H1 (cell line): ENCODE data around the gene PGGHG. TPM values are rescaled to one million over a fixed set of nuclear protein-coding genes. Genes with fewer than 3 reads are reported as not detected.

Source experiments
- CTCF ChIA-PET: fragments of 300-600 bp; sonication (Branson Sonifier 250); formaldehyde crosslinking; loops from one replicate; lab custom pipeline; 2021; ENCODE audit not compliant: partially characterized antibody; lab: Charles Lee
- POLR2A ChIA-PET: fragments of 300-600 bp; sonication (Branson Sonifier 250); formaldehyde crosslinking; loops from one replicate; lab custom pipeline; 2021; ENCODE audit warnings: inconsistent platforms; ENCODE audit not compliant: partially characterized antibody; lab: Charles Lee
- DNase-seq, 2 experiments: peaks; one replicate each; pipeline versions ENCODE4 v3.0.0 to v3.0.0-alpha.2; 2010 to 2022; ENCODE audit warnings: low spot score in 2 of 2, low read depth in 1 of 2, mixed read lengths in 1 of 2
- FAIRE-seq: peaks from 2 replicates; lab custom pipeline; 2011; peaks lifted over from hg19 to GRCh38; lab: Jason Lieb, UNC
- H2AFZ ChIP-seq: 2 replicates; pipeline ENCODE4 v1.8.1; 2012; ENCODE audit warnings: low read length, inconsistent platforms
- H2AK5ac ChIP-seq: 2 replicates; pipeline ENCODE4 v1.6.1; 2013; ENCODE audit warnings: low read depth, low read length
- H2BK120ac ChIP-seq: replicated peaks from 2 replicates; pipeline ENCODE3; 2013; ENCODE audit warnings: low read depth, low read length, inconsistent platforms
- H2BK12ac ChIP-seq: 2 replicates; pipeline ENCODE4 v1.6.1; 2013; ENCODE audit warnings: low read depth, low read length
- H2BK15ac ChIP-seq: 2 replicates; pipeline ENCODE4 v1.6.1; 2013; ENCODE audit warnings: low read length
- H2BK20ac ChIP-seq: 2 replicates; pipeline ENCODE4 v1.6.1; 2013; ENCODE audit warnings: low read length
- H2BK5ac ChIP-seq: 2 replicates; pipeline ENCODE4 v1.6.1; 2013; ENCODE audit warnings: low read depth, low read length
- H3K14ac ChIP-seq: 2 replicates; pipeline ENCODE4 v1.6.1; 2013; ENCODE audit warnings: inconsistent platforms; ENCODE audit not compliant: insufficient read length
- H3K18ac ChIP-seq: 2 replicates; pipeline ENCODE4 v1.6.1; 2013; ENCODE audit warnings: low read length; ENCODE audit errors: extremely low read depth
- H3K23ac ChIP-seq: 2 replicates; pipeline ENCODE4 v1.6.1; 2013; ENCODE audit warnings: inconsistent platforms; ENCODE audit not compliant: insufficient read length
- H3K23me2 ChIP-seq: 2 replicates; pipeline ENCODE4 v1.6.1; 2013; ENCODE audit warnings: low read depth, low read length
- H3K27ac ChIP-seq: 2 replicates; pipeline ENCODE4 v1.6.1; 2011; ENCODE audit warnings: low read depth, low read length, inconsistent platforms
- H3K27me3 ChIP-seq, 4 experiments: replicated peaks in 1 of 4; 1 replicate in 1 of 4; 2 replicates in 3 of 4; pipeline versions ENCODE4 v1.6.1 to v1.8.1; 2011 to 2013; ENCODE audit warnings: low read length in 3 of 4, mild to moderate bottlenecking in 3 of 4, inconsistent platforms in 2 of 4, mixed read lengths in 2 of 4, moderate library complexity in 1 of 4; ENCODE audit not compliant: control insufficient read depth in 3 of 4, insufficient read depth in 3 of 4; ENCODE audit errors: extremely low read depth in 1 of 4
- H3K36me3 ChIP-seq, 4 experiments: 2 replicates each; pipeline versions ENCODE4 v1.6.1 to v1.8.1; 2011 to 2013; ENCODE audit warnings: mild to moderate bottlenecking in 4 of 4, low read length in 3 of 4, moderate library complexity in 2 of 4, control low read depth in 1 of 4, inconsistent platforms in 1 of 4; ENCODE audit not compliant: insufficient read depth in 4 of 4, control insufficient read depth in 2 of 4
- H3K4ac ChIP-seq: replicated peaks from 2 replicates; pipeline ENCODE3; 2013; ENCODE audit warnings: low read length, low read depth, mixed read lengths, inconsistent platforms; ENCODE audit not compliant: insufficient read length
- H3K4me1 ChIP-seq, 4 experiments: replicated peaks in 1 of 4; 1 replicate in 1 of 4; 2 replicates in 3 of 4; pipeline versions ENCODE4 v1.6.1 to v1.8.1; 2011 to 2013; ENCODE audit warnings: low read length in 3 of 4, inconsistent platforms in 2 of 4, mixed read lengths in 1 of 4; ENCODE audit not compliant: insufficient read depth in 4 of 4, control insufficient read depth in 3 of 4
- H3K4me2 ChIP-seq, 2 experiments: 2 replicates each; pipeline versions ENCODE4 v1.6.1 to v1.8.1; 2011 to 2013; ENCODE audit warnings: low read depth in 2 of 2, low read length in 2 of 2, control low read depth in 1 of 2, inconsistent platforms in 1 of 2, mild to moderate bottlenecking in 1 of 2; ENCODE audit not compliant: insufficient read depth in 1 of 2
- H3K4me3 ChIP-seq, 4 experiments: fragments of 200-600, 300-600 bp in 1 of 4; sonication (generic), shearing (Covaris generic), sonication (Bioruptor Twin) in 1 of 4; 2 replicates each; pipeline versions ENCODE4 v1.5.1 to v1.8.1; 2011 to 2016; ENCODE audit warnings: low read length in 4 of 4, low read depth in 3 of 4, control low read depth in 2 of 4, inconsistent platforms in 2 of 4, mild to moderate bottlenecking in 2 of 4, mixed read lengths in 1 of 4, moderate library complexity in 1 of 4; ENCODE audit not compliant: insufficient read depth in 2 of 4; ENCODE audit errors: extremely low read depth in 1 of 4
- H3K56ac ChIP-seq: replicated peaks from 2 replicates; pipeline ENCODE3; 2013; ENCODE audit warnings: low read depth, mild to moderate bottlenecking, mixed read lengths, low read length, inconsistent platforms; ENCODE audit not compliant: insufficient read length
- H3K79me1 ChIP-seq: 2 replicates; pipeline ENCODE4 v1.6.1; 2013; ENCODE audit warnings: low read depth, low read length, control low read depth
- H3K79me2 ChIP-seq, 2 experiments: 2 replicates each; pipeline versions ENCODE4 v1.6.1 to v1.8.1; 2012 to 2013; ENCODE audit warnings: low read length in 2 of 2, mild to moderate bottlenecking in 2 of 2, inconsistent platforms in 1 of 2; ENCODE audit not compliant: insufficient read depth in 2 of 2, control insufficient read depth in 1 of 2
- H3K9ac ChIP-seq, 4 experiments: replicated peaks in 1 of 4; 1 replicate in 1 of 4; 2 replicates in 3 of 4; pipeline versions ENCODE4 v1.6.1 to v1.8.1; 2011 to 2013; ENCODE audit warnings: low read depth in 3 of 4, low read length in 3 of 4, control low read depth in 2 of 4, mild to moderate bottlenecking in 2 of 4, moderate library complexity in 2 of 4, inconsistent platforms in 1 of 4; ENCODE audit errors: extremely low read depth in 1 of 4
- H3K9me3 ChIP-seq, 2 experiments: 2 replicates each; pipeline versions ENCODE4 v1.6.1 to v1.8.1; 2012 to 2013; ENCODE audit warnings: mild to moderate bottlenecking in 2 of 2, moderate library complexity in 2 of 2, control low read depth in 1 of 2, inconsistent platforms in 1 of 2, low read depth in 1 of 2, low read length in 1 of 2, mixed read lengths in 1 of 2; ENCODE audit not compliant: insufficient read depth in 2 of 2
- H4K20me1 ChIP-seq, 2 experiments: replicated peaks in 1 of 2; 2 replicates each; pipeline versions ENCODE3 to v1.8.1; 2011 to 2013; ENCODE audit warnings: inconsistent platforms in 2 of 2, low read length in 2 of 2, mild to moderate bottlenecking in 1 of 2; ENCODE audit not compliant: insufficient read depth in 2 of 2, control insufficient read depth in 1 of 2
- H4K5ac ChIP-seq: 2 replicates; pipeline ENCODE4 v1.6.1; 2013; ENCODE audit warnings: low read length, low read depth, mixed read lengths, inconsistent platforms; ENCODE audit not compliant: insufficient read length
- H4K8ac ChIP-seq: 2 replicates; pipeline ENCODE4 v1.8.0; 2013; ENCODE audit warnings: mild to moderate bottlenecking, moderate library complexity, low read length, inconsistent platforms; ENCODE audit not compliant: insufficient read depth; ENCODE audit errors: extremely low read depth
- H4K91ac ChIP-seq: replicated peaks from 2 replicates; pipeline ENCODE3; 2013; ENCODE audit warnings: low read length, mixed read lengths, inconsistent platforms; ENCODE audit not compliant: insufficient read length
- FOSL1 ChIP-seq: IDR thresholded peaks from 2 replicates; pipeline ENCODE4 v1.6.1; 2011; ENCODE audit warnings: mild to moderate bottlenecking, low read depth, low read length, moderate library complexity; ENCODE audit not compliant: insufficient read depth
- USF2 ChIP-seq: IDR thresholded peaks from 2 replicates; pipeline ENCODE4 v1.6.1; 2011; ENCODE audit warnings: low read length, improper control_type of control experiment
- WGBS, 2 experiments: shearing (Covaris generic) in 1 of 2; methylation state at CpG; one replicate each; pipeline versions ENCODE4 v1.1.6 to v1.1.7; 2013 to 2015; ENCODE audit warnings: low lambda C conversion rate in 2 of 2, mixed read lengths in 2 of 2, inconsistent platforms in 1 of 2, low coverage in 1 of 2, missing lambda C conversion rate in 1 of 2; ENCODE audit not compliant: insufficient replicate concordance in 2 of 2, insufficient coverage in 1 of 2, insufficient read length in 1 of 2; ENCODE audit errors: extremely low coverage in 1 of 2, missing lambda C conversion rate in 1 of 2; 5-methylcytosine and 5-hydroxymethylcytosine counted together
- polyA plus RNA-seq, 7 experiments: library from polyadenylated mRNA; depleted of rRNA in 3 of 7; stranded (reverse) in 5 of 7; unstranded in 2 of 7; fragments of >200 nt in 5 of 7; fragments of 200-250 nt in 2 of 7; gene quantifications; 1 replicate in 5 of 7; 2 replicates in 1 of 7; 4 replicates in 1 of 7; pipeline versions ENCODE4 v1.2.1 to v1.2.3, GENCODE V29; 2011 to 2013; ENCODE audit warnings: missing spikeins in 2 of 7, mixed read lengths in 2 of 7
- total RNA-seq: library from RNA; stranded (reverse); fragmentation: NEBNext Ultra II Directional; extraction: Animal tissue kit (Norgen Biotek cat#: 25700); gene quantifications from 2 replicates; pipeline ENCODE4 v1.2.1, GENCODE V29; 2021

The PGGHG gene
- total and polyA plus RNA-seq, 2 of the 8 experiments (the other 6 are each of a cell fraction or from before 2014, with no cell fraction given) = 34.8 to 60.7 TPM

GRCh38 chr11:266676-267439, 22.1 kb upstream of the PGGHG start:
- Histone ChIP-seq H3K4me1 (peaks cover 4 to 20% (median 12%) of the 10 kb centered on the region in 4 experiments), H3K79me2 (no peaks in the 10 kb centered on the region), H2BK20ac (no peak overlapping the region), H2BK5ac (no peak overlapping the region), H3K18ac (no peak overlapping the region), H4K5ac (no peak overlapping the region), H3K27me3 (no peaks in the 10 kb centered on the region), H2BK15ac (no peak overlapping the region), H3K4me2 (no peak overlapping the region; a peak in 1 of 4 replicates), H3K27ac (no peak overlapping the region), H4K91ac (no peak overlapping the region), H4K8ac (no peak overlapping the region), H2AFZ (no peak overlapping the region), H2AK5ac (no peak overlapping the region), H3K23me2 (no peaks in the 10 kb centered on the region), H4K20me1 (no peaks in the 10 kb centered on the region), H2BK120ac (no peak overlapping the region), H3K23ac (no peak overlapping the region), H3K56ac (no peak overlapping the region), H3K36me3 (no peaks in the 10 kb centered on the region), H3K14ac (no peak overlapping the region), H2BK12ac (no peak overlapping the region), H3K79me1 (no peaks in the 10 kb centered on the region), H3K9ac (no peak overlapping the region), H3K4me3 (no peak overlapping the region), H3K9me3 (peaks cover 5 to 9% of the 10 kb centered on the region in 2 experiments; a peak in 3 of 4 replicates), H3K4ac (no peak overlapping the region)
- WGBS, 2 experiments = 0 to 73% methylated on average over 1 to 6 of the region's 13 CpGs
- CTCF ChIA-PET = interaction anchor here (0.7 to 2.5 kb wide), 8 partner anchors 9 to 101 kb away, joined by 3 to 11 read pairs (median 3); no protein-coding TSS in a partner anchor
- POLR2A ChIA-PET = interaction anchor here (0.6 to 2.1 kb wide), 5 partner anchors 10 to 140 kb away, joined by 3 to 9 read pairs (median 4); no protein-coding TSS in a partner anchor
- FAIRE-seq (no peak), DNase-seq (no peak)
- no peak for TF ChIP-seq FOSL1
- no peak for TF ChIP-seq USF2
